ENCODE data around the gene NNMT. TPM values are rescaled to one million over a fixed set of nuclear protein-coding genes. Genes with fewer than 3 reads are reported as not detected.
A peak's percentile ranks its signal among the peaks of the same experiment; 100 is the strongest.

Gene NNMT
- total and polyA plus RNA-seq, 10 donors: 131 to 324 (median 229) TPM

DNA sequence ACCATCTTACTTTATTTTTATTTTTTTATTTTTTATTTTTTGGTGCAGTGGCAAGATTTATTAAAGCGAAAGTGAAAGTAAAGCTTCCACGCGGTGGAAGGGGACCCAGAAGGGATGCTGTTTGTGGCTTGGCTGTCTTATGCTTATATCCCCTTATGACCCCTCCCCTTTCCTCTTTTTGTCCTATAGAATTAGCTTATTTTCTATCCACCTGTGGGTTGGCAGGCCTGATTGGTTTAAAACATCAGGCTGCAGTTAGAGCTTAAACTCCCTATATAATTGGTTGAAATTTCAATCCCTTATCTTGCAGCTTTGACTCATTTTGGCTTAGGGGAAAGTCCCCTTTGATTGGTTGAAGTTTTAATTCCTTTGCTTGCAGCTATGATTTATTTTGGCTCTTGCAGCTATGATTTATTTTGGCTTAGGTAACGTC, 50.5 kb downstream of the NNMT start:
- no peaks in the 10 kb centered on the region for H3K36me3 ChIP-seq
- peak overlapping the region in 6 of 8 donors; percentile 12 to 53 (median 16) for H3K4me3 ChIP-seq
- intact Hi-C loops (cut with DNase I; ENCODE audit: low total_unique reads): loop anchor here (10.0 kb wide), 1 partner anchor 418 kb away; no protein-coding TSS in a partner anchor
- no peak for DNase-seq
- H3K27me3 ChIP-seq (replicated peaks in 1 of 7): no peaks in the 10 kb centered on the region
- H3K27ac ChIP-seq: peak overlapping the region in 1 of 8 donors; percentile 21
- peaks cover 0 to 20% (median 6%) of the 10 kb centered on the region in 6 donors for H3K4me1 ChIP-seq
- 36 to 61% (median 43%) methylated on average over 4 of the region's 4 CpGs for WGBS, 5 donors
- peaks cover 0 to 2% (median 0%) of the 10 kb centered on the region in 8 donors for H3K9me3 ChIP-seq
- TF ChIP-seq, protein P1, sequence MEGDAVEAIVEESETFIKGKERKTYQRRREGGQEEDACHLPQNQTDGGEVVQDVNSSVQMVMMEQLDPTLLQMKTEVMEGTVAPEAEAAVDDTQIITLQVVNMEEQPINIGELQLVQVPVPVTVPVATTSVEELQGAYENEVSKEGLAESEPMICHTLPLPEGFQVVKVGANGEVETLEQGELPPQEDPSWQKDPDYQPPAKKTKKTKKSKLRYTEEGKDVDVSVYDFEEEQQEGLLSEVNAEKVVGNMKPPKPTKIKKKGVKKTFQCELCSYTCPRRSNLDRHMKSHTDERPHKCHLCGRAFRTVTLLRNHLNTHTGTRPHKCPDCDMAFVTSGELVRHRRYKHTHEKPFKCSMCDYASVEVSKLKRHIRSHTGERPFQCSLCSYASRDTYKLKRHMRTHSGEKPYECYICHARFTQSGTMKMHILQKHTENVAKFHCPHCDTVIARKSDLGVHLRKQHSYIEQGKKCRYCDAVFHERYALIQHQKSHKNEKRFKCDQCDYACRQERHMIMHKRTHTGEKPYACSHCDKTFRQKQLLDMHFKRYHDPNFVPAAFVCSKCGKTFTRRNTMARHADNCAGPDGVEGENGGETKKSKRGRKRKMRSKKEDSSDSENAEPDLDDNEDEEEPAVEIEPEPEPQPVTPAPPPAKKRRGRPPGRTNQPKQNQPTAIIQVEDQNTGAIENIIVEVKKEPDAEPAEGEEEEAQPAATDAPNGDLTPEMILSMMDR (IDR thresholded peaks at IDR 0.05 in 8 of 11, conservative IDR thresholded peaks at IDR 0.05 in 3 of 11): no peak
- TF ChIP-seq POLR2AphosphoS5 (IDR thresholded peaks at IDR 0.05) (no peak), POLR2A (IDR thresholded peaks at IDR 0.05) (no peak)

DNA sequence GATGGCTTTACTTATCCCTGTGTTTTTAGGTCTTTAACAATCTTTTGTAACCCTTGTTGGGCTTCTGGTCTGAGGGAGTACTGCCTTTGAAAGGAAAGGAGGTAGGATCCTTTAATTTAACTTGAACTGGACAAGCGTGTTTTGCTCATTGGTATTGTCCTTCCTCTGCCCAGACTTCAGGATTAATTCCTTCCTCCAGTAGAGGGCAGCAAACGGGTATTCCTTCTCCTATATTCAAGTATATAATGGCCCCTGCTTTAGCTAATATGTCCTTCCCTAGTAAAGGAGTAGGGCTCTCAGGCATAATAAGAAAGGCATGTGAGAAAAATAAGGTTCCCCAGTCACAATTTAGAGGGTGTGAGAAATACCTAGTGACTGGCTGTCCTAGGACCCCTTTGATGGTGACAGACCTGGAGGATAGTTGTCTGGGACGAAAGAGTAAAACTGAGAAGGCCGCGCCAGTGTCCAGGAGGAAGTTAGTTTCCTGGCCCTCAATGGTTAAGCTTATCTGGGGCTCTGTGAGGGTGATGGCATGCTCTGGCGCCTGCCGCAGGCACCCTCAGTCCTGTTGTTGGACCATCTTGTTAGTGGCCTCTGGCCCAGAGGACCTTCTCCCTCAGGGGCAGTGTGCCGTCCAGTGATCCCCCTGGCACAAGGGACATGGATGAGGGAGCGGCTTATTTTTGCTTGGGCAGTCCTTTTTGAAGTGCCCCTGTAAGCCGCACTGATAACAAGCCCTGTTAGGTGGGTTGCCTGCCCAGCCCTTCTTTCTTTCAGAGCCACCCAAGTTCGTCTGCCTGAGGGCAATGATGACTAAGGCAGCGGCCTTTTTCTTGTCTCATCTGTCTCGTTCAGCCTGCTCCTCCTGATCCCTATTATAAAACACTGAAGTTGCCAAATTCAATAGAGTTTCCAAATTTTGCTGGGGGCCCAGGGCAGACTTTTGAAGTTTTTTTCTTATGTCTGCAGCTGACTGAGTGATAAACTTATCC, 52.3 kb downstream of the NNMT start:
- DNase-seq: no peak

DNA sequence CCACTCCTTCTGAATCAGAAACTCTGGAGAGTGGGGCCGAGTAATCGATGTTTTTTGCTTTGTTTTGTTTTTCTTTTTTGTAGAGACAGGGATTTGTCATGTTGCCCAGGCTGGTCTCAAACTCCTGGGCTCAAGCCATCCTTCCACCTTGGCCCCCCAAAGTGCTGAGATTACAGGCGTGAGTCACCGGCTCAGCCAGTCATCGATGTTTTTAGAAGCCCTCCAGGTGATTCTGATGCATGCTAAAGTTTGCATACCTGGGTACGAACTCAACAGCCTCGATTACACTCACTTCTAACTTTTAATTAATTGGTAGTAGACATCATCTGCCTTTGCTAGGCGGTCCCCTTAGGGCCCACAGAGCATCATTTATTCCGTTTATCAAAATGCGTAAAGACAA, 53.8 kb downstream of the NNMT start:
- H3K4me1 ChIP-seq: peaks cover 0 to 20% (median 6%) of the 10 kb centered on the region in 6 donors
- no peak overlapping the region for H3K27ac ChIP-seq
- WGBS, 5 donors: 87 to 95% (median 93%) methylated on average over 10 of the region's 10 CpGs
- H3K27me3 ChIP-seq (replicated peaks in 1 of 7): no peaks in the 10 kb centered on the region
- no peak overlapping the region for H3K4me3 ChIP-seq
- TF ChIP-seq, protein P1 (IDR thresholded peaks at IDR 0.05 in 8 of 11, conservative IDR thresholded peaks at IDR 0.05 in 3 of 11): no peak
- TF ChIP-seq POLR2AphosphoS5 (IDR thresholded peaks at IDR 0.05) (no peak), POLR2A (IDR thresholded peaks at IDR 0.05) (no peak)
- H3K9me3 ChIP-seq: no peaks in the 10 kb centered on the region
- no peak for DNase-seq
- intact Hi-C loops (cut with DNase I; ENCODE audit: low total_unique reads): no loop called here
- no peaks in the 10 kb centered on the region for H3K36me3 ChIP-seq

More for the DNA sequence above, 52.3 kb downstream of the NNMT start:
- TF ChIP-seq, protein P1 (IDR thresholded peaks at IDR 0.05 in 8 of 11, conservative IDR thresholded peaks at IDR 0.05 in 3 of 11): peak in 9 of 11 experiments; percentile 27 to 67 (median 58)
- TF ChIP-seq POLR2AphosphoS5 (IDR thresholded peaks at IDR 0.05): no peak
- Histone ChIP-seq H3K27me3 (replicated peaks in 1 of 7) (no peaks in the 10 kb centered on the region), H3K9me3 (no peaks in the 10 kb centered on the region), H3K4me3 (no peak overlapping the region), H3K36me3 (no peaks in the 10 kb centered on the region), H3K27ac (peak overlapping the region in 2 of 8 donors; percentile 27 to 35), H3K4me1 (peaks cover 0 to 20% (median 6%) of the 10 kb centered on the region in 6 donors)
- intact Hi-C loops (cut with DNase I; ENCODE audit: low total_unique reads): loop anchor here (10.0 kb wide), 1 partner anchor 416 kb away; no protein-coding TSS in a partner anchor
- 69 to 80% (median 76%) methylated on average over 13 of the region's 13 CpGs for whole genome bisulfite sequencing, 5 donors

DNA sequence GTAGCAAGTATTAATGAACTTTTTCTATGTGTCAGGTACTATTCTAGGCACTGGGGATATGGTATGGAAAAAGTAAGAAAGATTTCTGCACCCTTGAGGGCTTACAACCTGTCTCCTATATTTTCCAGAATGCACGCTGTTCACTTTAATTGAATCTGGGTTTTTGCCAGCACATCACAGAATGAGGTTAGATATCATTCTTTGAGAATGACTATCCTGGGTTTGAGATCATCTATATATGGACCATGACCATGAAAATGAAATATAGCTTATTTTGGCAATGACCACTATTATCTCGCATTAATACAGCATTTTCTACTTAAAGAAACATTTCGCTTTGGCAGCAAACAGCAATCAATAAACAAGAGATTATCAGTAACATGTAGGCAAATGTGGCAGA, 57.2 kb downstream of the NNMT start:
- H3K9me3 ChIP-seq: no peaks in the 10 kb centered on the region
- no peaks in the 10 kb centered on the region for H3K4me1 ChIP-seq
- 88 to 93% (median 90%) methylated on average over 3 of the region's 3 CpGs for WGBS, 5 donors
- no peak overlapping the region for H3K27ac ChIP-seq
- H3K27me3 ChIP-seq (replicated peaks in 1 of 7): no peaks in the 10 kb centered on the region
- DNase-seq: no peak
- H3K36me3 ChIP-seq: no peaks in the 10 kb centered on the region
- H3K4me3 ChIP-seq: no peak overlapping the region
- no peak for TF ChIP-seq POLR2A (IDR thresholded peaks at IDR 0.05)
- TF ChIP-seq, protein P1 (IDR thresholded peaks at IDR 0.05 in 8 of 11, conservative IDR thresholded peaks at IDR 0.05 in 3 of 11): no peak
- TF ChIP-seq POLR2AphosphoS5 (IDR thresholded peaks at IDR 0.05): no peak
- intact Hi-C loops (cut with DNase I; ENCODE audit: low total_unique reads): no loop called here

Data from spleen (tissue), 11 donors.